GM21360 (cell line): Measurements from ENCODE around the gene CFAP161.
"Not testable (repeated sequence)": the region's sequence is repeated elsewhere in the genome, so short reads cannot be mapped to it uniquely, and the experiment has no call there.

Experiments used
- ATAC-seq: cut with Tn5 transposase; IDR thresholded peaks from one replicate; pipeline ENCODE4 v1.9.1; 2021; ENCODE audit warnings: mild to moderate bottlenecking, moderate library complexity; ENCODE audit not compliant: unreplicated experiment

CFAP161 gene

DNA sequence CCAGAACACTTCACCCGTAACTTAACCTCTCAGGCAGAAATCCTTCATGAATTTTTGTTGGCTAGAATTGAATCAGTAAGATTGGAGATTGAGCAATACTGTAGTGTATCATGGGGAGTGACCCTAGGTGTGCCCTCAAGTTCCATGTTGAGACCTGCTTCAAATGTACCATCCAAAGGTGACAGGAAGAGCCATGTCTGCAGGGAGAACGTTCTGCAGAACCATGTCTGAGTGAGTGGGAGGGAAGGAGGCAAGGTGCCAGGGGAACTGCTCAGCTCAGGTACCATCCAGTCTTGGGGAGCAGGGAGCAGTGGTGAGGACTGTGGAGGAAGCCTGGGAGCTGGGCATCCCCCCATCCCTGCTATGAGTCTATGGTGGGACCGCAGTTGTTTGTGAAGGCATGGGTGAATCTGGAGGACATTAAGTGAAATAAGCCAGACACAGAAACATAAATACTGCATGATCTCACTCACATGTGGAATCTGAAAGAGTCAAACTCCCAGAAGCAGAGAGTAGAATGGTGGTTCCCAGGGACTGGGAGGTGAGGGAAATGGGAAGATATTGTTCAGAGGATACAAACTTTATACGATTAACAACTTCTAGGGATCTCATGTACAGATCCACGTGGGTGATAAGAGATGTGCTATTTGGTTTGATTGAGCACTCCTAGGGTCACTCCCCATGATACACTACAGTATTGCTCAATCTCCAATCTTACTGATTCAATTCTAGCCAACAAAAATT lies 23.3 kb downstream of the CFAP161 start:
- ATAC-seq: no peak

DNA sequence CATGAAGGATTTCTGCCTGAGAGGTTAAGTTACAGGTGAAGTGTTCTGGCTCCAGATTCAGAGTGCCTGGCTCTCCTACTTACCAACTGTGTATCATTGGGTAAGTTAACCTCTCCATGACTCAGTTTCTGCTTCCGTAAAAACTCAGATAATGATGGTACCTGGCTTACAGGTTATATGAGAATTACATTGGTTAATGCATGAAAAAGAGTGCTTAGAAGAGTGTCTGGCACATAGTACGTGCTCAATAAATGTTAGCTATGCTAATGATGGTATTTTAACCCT lies 23.8 kb downstream of the CFAP161 start:
- ATAC-seq: no peak

DNA sequence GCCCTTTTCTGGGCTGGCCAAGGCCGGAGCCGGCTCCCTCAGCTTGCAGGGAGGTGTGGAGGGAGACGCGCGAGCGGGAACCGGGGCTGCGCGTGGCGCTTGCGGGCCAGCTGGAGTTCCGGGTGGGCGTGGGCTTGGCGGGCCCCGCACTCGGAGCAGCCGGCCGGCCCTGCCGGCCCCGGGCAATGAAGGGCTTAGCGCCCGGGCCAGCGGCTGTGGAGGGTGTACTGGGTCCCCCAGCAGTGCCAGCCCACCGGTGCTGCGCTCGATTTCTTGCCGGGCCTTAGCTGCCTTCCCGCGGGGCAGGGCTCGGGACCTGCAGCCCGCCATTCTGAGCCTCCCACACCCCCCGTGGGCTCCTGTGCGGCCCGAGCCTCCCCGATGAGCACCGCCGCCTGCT lies 24.5 kb downstream of the CFAP161 start:
- ATAC-seq: not testable (repeated sequence)

DNA sequence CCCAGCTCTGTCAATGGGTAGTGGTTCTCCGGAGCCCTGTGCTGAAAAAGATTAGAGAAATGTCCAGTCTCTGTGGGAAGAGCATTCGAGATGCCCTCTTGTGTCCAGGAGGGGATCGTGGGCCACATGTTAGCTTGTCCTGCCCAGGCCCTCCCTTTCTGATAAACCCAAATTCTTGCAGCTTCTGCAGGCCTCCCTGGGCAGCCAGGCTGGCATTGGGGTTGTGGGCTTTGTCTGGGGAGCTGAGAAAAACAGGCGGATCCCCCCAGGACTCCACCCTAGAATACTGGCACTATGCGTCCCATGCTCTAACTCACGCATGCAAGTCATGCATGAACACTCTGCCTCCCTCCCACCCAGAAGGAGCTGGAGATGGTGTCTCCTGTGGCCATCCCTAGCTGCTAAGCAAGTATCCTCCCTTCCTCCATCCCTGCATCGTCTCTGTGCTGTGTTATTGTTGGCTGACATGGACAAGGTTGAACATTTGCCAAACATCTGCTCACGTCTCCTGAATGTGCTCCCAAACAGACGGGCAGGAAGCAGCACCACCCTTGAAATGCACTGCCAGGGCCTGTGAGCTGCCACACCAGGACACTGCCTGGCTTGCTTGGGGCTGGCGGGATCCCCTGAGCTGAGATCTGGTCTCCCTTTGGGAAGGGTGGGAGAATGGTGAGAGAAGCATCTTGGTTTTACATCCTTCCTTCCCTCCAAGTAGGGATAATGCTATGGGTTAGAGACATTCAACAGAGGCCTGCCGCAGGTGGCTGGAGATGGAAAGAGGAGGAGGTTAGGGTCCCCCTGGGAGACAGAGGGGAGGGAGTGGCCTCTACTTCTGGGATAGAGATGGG lies 26.5 kb downstream of the CFAP161 start:
- no peak for ATAC-seq

DNA sequence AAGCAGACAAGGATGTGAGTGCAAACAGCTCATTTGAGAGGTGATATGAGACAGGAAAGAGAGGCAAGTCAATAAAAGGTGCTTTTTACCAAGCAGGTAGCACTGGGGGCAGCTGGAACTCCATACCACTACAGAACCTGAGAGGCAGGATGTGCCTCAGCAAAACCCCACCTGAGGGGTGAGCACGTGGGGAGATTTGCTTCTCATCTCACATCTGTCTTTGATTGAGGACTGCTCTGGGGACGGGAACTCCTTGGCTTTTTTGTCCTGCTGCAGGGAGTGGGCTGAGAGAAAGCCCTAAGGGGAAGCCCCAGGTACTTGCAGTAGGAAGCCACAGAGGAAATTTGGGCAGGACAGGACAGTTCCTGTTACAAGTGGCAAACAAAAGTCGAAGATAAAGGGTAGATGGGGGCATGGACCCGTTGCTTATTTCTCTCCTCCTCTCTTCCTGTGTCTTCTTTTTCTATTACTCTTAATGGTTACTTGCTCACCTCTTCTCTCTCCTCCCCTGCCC lies 27.1 kb downstream of the CFAP161 start:
- ATAC-seq: no peak

GRCh38 chr15:81161851-81162250 lies 27.8 kb downstream of the CFAP161 start:
- no peak for ATAC-seq

- no peak for ATAC-seq
Measured at GRCh38 chr15:81163961-81164800, 30.1 kb downstream of the CFAP161 start.

DNA sequence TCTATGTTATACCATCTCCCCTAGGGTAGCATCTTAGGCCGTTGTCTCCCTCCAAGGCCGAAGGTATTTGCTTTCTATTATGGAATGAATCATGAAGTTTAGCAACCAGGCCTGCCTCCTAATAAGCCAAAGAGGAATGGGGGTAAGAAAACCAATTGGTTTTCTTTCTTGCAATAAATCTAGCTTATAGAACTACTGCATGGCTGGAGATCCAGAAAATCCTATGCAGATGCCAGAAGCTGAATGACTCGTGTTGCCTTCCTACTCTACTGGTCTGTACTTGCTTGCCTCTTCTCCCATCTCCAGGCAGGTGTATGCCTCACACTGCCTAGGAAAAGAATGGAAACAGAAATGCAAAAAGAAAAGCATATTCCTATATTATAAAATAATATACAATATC lies 31.5 kb downstream of the CFAP161 start:
- no peak for ATAC-seq

DNA sequence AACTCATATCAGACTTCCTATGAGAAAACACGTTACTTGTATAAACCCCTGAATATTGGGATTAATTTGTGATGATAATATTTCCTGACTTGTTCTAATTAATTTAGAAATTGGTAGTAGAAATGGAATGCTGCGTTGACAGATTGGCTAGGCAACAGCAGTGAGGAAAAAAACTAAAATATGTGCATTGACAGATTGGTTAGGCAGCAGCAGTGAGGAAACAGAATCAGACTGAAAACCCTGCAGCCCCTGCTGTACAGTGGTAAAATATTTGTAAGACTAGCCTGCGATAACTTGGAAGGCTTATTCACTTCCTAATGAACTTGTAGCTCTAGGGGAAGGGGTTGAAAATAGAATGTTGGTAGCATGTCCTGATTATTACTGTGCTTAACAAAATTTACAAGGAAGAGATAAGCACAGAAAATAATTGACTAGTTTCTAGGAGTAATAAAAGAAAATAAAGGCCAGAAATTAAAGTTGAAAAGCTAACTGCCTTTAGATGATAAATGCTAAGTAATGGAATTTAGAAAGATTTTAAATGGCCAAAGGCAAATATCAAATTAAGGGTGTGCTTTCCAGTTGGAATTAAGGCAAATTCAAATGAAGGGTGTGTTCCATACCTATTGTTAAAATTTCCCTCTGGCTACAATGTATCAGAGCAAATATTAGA lies 32.7 kb downstream of the CFAP161 start:
- ATAC-seq: no peak

- no peak for ATAC-seq
Measured at GRCh38 chr15:81168131-81168526, 34.1 kb downstream of the CFAP161 start.

DNA sequence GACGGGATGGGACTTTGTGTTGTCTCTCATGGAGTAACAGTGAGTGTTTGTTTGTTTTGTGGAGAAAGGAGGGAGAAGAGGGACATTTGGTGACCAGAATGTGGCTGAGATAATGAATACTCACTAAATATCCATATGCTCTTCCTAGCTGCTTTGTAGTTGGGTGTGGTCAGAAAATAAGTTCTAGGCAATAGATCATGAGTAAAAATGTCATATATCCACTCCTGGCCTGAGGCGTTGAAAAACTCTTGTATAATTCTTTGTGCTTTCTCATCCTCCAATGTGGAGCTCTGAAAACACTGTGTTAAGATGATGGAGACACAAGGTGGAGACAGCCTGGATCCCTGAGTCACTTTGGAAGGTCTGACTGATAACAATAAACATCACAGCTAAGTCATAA lies 34.6 kb downstream of the CFAP161 start:
- no peak for ATAC-seq

- no peak for ATAC-seq
Measured at GRCh38 chr15:81170511-81170910, 36.4 kb downstream of the CFAP161 start.

DNA sequence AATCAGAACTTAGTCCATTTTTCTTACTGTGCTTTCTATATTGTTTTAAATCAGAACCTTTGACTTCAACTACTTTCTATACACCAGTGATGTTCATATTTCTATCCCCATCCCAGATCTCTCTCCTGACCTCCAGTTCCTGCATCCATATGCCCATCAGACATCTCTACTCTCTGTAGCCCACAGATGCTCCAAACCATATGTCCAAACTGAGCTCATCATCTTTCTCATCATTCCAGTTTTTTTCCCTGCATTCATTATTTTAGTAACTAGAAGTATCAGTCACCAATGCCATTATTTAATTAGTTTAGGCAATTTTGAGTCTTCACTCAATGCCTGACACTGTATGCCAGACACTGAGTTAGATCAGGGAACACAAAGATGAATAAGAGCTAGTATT lies 37.2 kb downstream of the CFAP161 start:
- no peak for ATAC-seq

DNA sequence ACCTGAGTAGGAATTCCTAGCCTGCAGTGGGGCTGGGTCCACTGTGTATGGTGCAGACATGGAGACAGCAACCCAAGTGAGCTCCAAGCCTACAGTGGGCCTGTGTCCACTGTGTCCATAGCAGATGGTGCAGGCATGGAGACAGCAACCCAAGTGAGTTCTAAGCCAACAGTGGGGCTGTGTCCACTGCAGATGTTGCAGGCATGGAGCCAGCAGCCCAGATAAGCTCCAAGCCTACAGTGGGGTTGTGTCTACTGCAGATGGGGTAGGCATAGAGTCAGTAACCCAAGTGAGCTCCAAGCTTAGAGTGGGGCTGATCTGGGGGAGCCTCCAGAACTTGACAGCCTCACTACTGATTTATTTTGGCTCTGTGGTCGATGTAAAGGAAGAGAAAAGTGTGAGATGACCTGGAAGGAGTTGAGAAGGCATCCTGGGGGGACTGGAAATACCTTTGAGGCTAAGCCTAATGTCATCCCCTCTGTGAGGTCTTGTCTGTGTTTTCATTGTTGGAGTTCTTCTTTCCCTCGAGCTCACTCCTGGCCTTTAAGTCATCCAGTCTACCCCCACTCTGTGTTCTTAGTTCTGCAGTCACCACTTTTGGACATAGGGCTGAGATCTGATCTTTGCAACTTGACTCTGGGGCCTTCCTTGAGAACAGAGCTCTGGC lies 40.2 kb downstream of the CFAP161 start:
- ATAC-seq: no peak

- ATAC-seq: no peak
Measured at GRCh38 chr15:81174792-81175327, 40.8 kb downstream of the CFAP161 start.

DNA sequence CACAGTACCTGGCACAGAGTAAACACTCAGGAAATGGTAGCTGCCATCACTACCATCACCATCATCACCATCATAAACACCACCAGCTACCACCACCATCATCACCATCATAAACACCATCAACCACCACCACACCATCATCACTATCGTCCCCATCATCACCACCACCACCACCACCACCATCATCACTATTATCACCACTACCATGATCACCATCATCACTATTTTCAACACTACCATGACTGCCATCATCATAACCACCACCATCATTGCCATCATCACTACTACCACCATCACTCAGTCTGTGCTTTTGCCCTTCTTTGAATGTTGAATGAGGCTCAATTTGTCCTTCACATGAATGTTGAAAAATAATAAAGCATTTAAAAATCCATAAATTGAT lies 41.4 kb downstream of the CFAP161 start:
- ATAC-seq: no peak

DNA sequence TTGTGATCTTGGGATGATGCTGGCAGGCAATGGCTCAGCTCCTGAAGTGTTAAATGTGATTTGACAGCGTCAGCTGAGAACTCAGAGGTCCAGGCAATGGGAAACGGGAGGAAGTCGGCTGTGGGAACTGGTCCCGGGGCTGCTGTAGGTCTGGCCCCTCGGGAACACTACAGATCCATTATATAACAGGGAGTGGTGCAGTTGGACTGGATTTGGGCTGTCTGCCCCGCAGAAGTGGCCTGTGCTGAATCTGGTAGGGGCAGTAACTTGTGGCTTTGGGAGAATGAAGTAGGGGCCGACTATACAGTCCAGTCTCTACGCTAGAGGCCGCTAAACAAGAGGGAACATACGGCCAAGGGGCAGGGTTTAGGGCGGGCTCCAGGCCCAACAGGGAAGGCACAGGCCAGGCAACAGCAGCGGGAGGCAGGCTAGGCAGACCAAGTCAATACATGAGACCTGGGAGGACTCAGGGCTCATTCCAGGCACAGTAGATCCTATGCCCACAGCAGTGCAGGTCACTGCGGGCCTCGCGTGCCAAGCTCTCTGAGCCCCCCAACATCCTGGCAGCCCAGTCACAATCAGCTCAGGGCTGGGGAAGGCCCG lies 42.3 kb downstream of the CFAP161 start:
- no peak for ATAC-seq

- no peak for ATAC-seq
Measured at GRCh38 chr15:81178365-81178764, 44.3 kb downstream of the CFAP161 start.

- ATAC-seq: no peak
Measured at GRCh38 chr15:81181220-81181619, 47.1 kb downstream of the CFAP161 start.
